OCI-LY7 (cell line): ENCODE measurements around the gene TANC1.
"Not testable (repeated sequence)": the region's sequence is repeated elsewhere in the genome, so short reads cannot be mapped to it uniquely, and the experiment has no call there.

Source experiments
- EZH2phosphoT487 ChIP-seq: fragments of 200-600 bp; sonication (generic); IDR thresholded peaks from 2 replicates; pipeline ENCODE4 v1.6.1; 2018; ENCODE audit warnings: low read depth, borderline replicate concordance, mild to moderate bottlenecking, mixed run types, antibody characterized with exemption, low read length, moderate library complexity, mixed read lengths
- TF ChIP-seq, protein P1 (sequence below): fragments of 200-600 bp; sonication (generic); conservative IDR thresholded peaks from 2 replicates; pipeline ENCODE4 v1.5.1; 2014; ENCODE audit warnings: mild to moderate bottlenecking, antibody characterized with exemption, low read length, moderate library complexity, mixed read lengths

DNA sequence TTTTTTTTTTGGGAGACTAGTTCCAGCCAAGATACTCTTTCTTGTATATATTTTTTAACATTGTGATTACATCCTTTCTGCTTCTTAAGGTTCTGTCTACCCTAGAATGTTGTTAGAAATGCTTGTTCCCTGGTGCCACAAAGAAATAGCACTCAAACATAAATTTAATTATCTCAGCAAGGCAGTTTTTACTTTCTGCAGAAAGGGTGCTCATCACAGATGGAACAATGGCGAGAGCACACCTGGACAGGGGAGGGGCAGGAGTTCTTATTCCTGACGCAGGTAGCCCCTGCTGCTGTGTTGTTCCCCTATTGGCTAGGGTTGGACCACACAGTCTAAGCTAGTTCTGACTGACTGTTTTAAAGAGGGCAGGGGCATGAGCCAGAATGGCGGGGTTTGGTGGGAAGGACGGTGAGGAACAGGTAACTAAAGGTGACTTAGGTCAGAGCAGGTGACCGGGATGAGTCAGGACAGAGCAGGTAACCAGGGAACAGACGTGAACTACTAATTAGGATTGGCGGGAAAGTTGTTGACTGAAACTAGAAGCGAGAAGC lies 127.9 kb downstream of the TANC1 start:
- TF ChIP-seq, protein P1, sequence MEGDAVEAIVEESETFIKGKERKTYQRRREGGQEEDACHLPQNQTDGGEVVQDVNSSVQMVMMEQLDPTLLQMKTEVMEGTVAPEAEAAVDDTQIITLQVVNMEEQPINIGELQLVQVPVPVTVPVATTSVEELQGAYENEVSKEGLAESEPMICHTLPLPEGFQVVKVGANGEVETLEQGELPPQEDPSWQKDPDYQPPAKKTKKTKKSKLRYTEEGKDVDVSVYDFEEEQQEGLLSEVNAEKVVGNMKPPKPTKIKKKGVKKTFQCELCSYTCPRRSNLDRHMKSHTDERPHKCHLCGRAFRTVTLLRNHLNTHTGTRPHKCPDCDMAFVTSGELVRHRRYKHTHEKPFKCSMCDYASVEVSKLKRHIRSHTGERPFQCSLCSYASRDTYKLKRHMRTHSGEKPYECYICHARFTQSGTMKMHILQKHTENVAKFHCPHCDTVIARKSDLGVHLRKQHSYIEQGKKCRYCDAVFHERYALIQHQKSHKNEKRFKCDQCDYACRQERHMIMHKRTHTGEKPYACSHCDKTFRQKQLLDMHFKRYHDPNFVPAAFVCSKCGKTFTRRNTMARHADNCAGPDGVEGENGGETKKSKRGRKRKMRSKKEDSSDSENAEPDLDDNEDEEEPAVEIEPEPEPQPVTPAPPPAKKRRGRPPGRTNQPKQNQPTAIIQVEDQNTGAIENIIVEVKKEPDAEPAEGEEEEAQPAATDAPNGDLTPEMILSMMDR, result not testable (repeated sequence)
- TF ChIP-seq EZH2phosphoT487, result not testable (repeated sequence)
